ENCODE results near the gene LEMD3.

LEMD3 gene

DNA sequence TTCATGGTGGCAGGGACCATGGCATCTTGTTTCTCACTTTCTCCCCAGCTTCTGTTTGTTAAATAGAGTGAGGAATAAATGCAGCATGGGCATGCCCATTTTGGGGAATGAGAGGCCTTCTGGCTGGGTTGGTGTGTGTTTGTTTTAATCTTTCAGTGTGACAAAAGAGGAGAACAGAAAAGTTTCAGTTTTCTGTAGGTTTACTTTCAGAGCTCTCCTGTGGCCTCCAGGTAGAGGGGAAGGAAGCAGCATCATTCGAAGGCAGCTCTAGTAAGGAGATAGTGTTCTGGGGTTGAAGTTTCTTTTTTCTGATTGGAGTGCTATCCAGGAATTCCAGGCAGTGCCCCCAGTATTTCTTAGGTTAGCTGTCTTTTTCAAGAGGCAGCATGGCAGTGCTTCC lies 124.4 kb downstream of the LEMD3 start:
- no peak for DNase-seq
- no peaks in the 10 kb centered on the region for H3K4me1 ChIP-seq
- no peak for TF ChIP-seq CTCF (IDR thresholded peaks at IDR 0.05; ENCODE audit: low read depth, low read length)
- H3K36me3 ChIP-seq = no peaks in the 10 kb centered on the region
- no peaks in the 10 kb centered on the region; the same call in 1 of the 2 replicates for H3K9me3 ChIP-seq
- peaks cover 5% of the 10 kb centered on the region for H3K27me3 ChIP-seq
- H3K4me3 ChIP-seq (ENCODE audit: low read depth, low read length) = no peak overlapping the region

DNA sequence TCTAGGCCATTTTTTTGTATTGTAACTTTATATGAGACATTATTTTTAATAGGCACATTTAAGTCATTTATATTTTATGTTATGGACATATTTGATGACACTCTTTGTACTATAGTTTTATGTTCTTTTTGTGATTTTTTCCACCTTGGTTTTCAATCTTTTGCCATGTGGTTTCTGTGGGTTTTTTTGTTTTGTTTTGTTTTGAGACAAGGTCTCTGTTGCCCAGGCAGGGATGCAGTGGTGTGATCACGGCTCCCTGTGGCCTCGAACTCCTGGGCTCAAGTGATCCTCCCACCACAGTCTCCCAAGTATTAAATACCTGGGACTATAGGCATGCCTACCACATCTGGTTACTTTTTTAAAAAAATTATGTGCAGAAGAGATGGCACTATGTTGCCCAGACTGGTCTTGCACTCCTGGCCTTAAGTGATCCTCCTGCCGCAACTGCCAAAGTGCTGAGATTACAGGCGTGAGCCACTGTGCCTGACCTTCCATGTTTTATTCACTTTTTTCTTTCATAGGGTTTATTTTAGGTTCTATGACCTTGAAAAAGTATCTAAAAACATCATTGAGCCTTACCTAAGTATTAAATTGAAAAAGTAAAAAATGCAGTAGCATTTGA lies 125.4 kb downstream of the LEMD3 start:
- no peak for TF ChIP-seq CTCF (IDR thresholded peaks at IDR 0.05; ENCODE audit: low read depth, low read length)
- Histone ChIP-seq H3K36me3 (no peaks in the 10 kb centered on the region), H3K27me3 (peaks cover 5% of the 10 kb centered on the region), H3K4me1 (no peaks in the 10 kb centered on the region), H3K4me3 (ENCODE audit: low read depth, low read length) (no peak overlapping the region), H3K9me3 (no peaks in the 10 kb centered on the region; the same call in 1 of the 2 replicates)
- no peak for DNase-seq

DNA sequence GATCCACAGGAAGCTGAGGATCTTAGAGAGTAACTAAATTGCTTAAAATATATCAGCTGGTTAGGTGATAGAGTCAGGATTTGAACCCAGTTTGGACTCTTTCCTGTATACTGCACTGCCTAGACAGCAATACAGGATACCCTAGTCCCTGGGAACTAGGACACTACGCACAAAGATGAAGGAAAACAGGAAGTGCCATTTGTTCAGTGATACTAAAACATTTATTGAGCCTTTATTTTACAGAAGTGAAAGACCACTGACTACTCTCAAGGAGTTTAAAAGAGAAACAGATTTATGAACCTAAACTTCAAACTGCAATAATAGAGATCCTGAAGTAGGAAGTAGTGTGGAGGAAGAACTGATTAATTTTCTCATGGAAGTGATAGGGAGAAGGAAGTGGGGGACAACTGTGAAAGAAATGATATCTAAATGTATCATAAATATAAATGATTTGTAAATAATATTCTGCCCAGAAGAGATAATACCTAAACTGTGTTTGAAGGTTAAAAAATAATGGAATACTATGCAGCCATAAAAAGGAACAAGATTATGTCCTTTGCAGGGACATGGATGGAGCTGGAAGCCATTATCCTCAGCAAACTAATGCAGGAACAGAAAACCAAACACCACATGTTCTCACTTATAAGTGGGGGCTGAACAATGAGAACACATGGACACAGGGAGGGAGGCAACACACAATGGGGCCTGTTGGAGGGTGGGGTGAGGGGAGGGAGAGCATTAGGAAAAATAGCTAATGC lies 127.3 kb downstream of the LEMD3 start:
- Histone ChIP-seq H3K4me1 (no peaks in the 10 kb centered on the region), H3K9me3 (no peaks in the 10 kb centered on the region; the same call in 1 of the 2 replicates), H3K4me3 (ENCODE audit: low read depth, low read length) (no peak overlapping the region), H3K36me3 (no peaks in the 10 kb centered on the region), H3K27me3 (peaks cover 5% of the 10 kb centered on the region)
- no peak for DNase-seq
- TF ChIP-seq CTCF (IDR thresholded peaks at IDR 0.05; ENCODE audit: low read depth, low read length) = no peak
